Liver (tissue), 9 donors: Measurements from ENCODE around the gene DVL1. TPM values are rescaled to one million over a fixed set of nuclear protein-coding genes. Genes with fewer than 3 reads are reported as not detected.

Source experiments
- DNase-seq: peaks from one replicate; pipeline ENCODE4 v3.0.0-alpha.2; 2017; ENCODE audit warnings: low spot score
- H3K27ac ChIP-seq, 2 donors: one replicate each; pipeline ENCODE4 v1.7.0; 2013; ENCODE audit warnings: inconsistent platforms in 2 of 2, low read length in 2 of 2, control low read depth in 1 of 2, low read depth in 1 of 2, mild to moderate bottlenecking in 1 of 2
- H3K27me3 ChIP-seq, 4 donors: one replicate each; pipeline versions ENCODE4 v1.6.1 to v1.7.0; 2013; ENCODE audit warnings: low read length in 3 of 4, inconsistent platforms in 1 of 4, mild to moderate bottlenecking in 1 of 4, moderate library complexity in 1 of 4; ENCODE audit not compliant: control insufficient read depth in 4 of 4, insufficient read depth in 4 of 4
- H3K36me3 ChIP-seq, 4 donors: one replicate each; pipeline versions ENCODE4 v1.6.1 to v1.7.0; 2013; ENCODE audit warnings: low read length in 3 of 4, mild to moderate bottlenecking in 3 of 4, low read depth in 1 of 4, moderate library complexity in 1 of 4; ENCODE audit not compliant: control insufficient read depth in 4 of 4, insufficient read depth in 3 of 4
- H3K4me1 ChIP-seq, 4 donors: one replicate each; pipeline versions ENCODE4 v1.6.1 to v1.7.0; 2013; ENCODE audit warnings: low read length in 3 of 4, mild to moderate bottlenecking in 3 of 4, moderate library complexity in 1 of 4; ENCODE audit not compliant: control insufficient read depth in 4 of 4, insufficient read depth in 4 of 4
- H3K4me3 ChIP-seq, 3 donors: one replicate each; pipeline versions ENCODE4 v1.6.1 to v1.7.0; 2013; ENCODE audit warnings: low read length in 3 of 3, control low read depth in 1 of 3, low read depth in 1 of 3, mild to moderate bottlenecking in 1 of 3
- H3K9ac ChIP-seq, 2 donors: one replicate each; pipeline ENCODE4 v1.7.0; 2013; ENCODE audit warnings: low read length in 2 of 2, mild to moderate bottlenecking in 2 of 2, moderate library complexity in 2 of 2, control low read depth in 1 of 2, low read depth in 1 of 2
- H3K9me3 ChIP-seq, 4 donors: one replicate each; pipeline versions ENCODE4 v1.6.1 to v1.7.0; 2013; ENCODE audit warnings: low read length in 3 of 4; ENCODE audit not compliant: control insufficient read depth in 4 of 4
- EGR1 ChIP-seq, 2 donors: IDR thresholded peaks; 2 replicates each; pipeline ENCODE4 v1.6.1; 2016 to 2018; ENCODE audit warnings: antibody characterized with exemption in 2 of 2, low read depth in 2 of 2
- FOXA1 ChIP-seq: IDR thresholded peaks from 2 replicates; pipeline ENCODE4 v1.6.1; 2016; ENCODE audit warnings: antibody characterized with exemption
- FOXA2 ChIP-seq: IDR thresholded peaks from 2 replicates; pipeline ENCODE4 v1.6.1; 2016; ENCODE audit warnings: antibody characterized with exemption
- GABPA ChIP-seq, 2 donors: IDR thresholded peaks in 1 of 2; conservative IDR thresholded peaks in 1 of 2; 2 replicates each; pipeline ENCODE4 v1.6.1; 2016; ENCODE audit warnings: antibody characterized with exemption in 2 of 2, mild to moderate bottlenecking in 1 of 2, moderate library complexity in 1 of 2
- HNF4A ChIP-seq, 2 donors: conservative IDR thresholded peaks; 2 replicates each; pipeline ENCODE4 v1.6.1; 2016; ENCODE audit warnings: antibody characterized with exemption in 2 of 2, mild to moderate bottlenecking in 2 of 2
- HNF4G ChIP-seq: IDR thresholded peaks from 2 replicates; pipeline ENCODE4 v1.6.1; 2016; ENCODE audit warnings: antibody characterized with exemption
- JUND ChIP-seq, 2 donors: IDR thresholded peaks; 2 replicates each; pipeline ENCODE4 v1.6.1; 2016; ENCODE audit warnings: antibody characterized with exemption in 2 of 2
- NR2F2 ChIP-seq: IDR thresholded peaks from 2 replicates; pipeline ENCODE4 v1.6.1; 2016; ENCODE audit warnings: antibody characterized with exemption
- RAD21 ChIP-seq, 2 donors: IDR thresholded peaks; 2 replicates each; pipeline ENCODE4 v1.6.1; 2016; ENCODE audit warnings: antibody characterized with exemption in 2 of 2, mild to moderate bottlenecking in 2 of 2
- RXRA ChIP-seq, 2 donors: IDR thresholded peaks; 2 replicates each; pipeline ENCODE4 v1.6.1; 2017 to 2018; ENCODE audit warnings: antibody characterized with exemption in 2 of 2, mild to moderate bottlenecking in 1 of 2
- SP1 ChIP-seq: IDR thresholded peaks from 2 replicates; pipeline ENCODE4 v1.6.1; 2018; ENCODE audit warnings: antibody characterized with exemption, mild to moderate bottlenecking
- TAF1 ChIP-seq: conservative IDR thresholded peaks from 2 replicates; pipeline ENCODE4 v1.6.1; 2016; ENCODE audit warnings: antibody characterized with exemption, mild to moderate bottlenecking
- YY1 ChIP-seq: IDR thresholded peaks from 2 replicates; pipeline ENCODE4 v1.6.1; 2016; ENCODE audit warnings: antibody characterized with exemption, mild to moderate bottlenecking
- WGBS: extraction: QIAGEN DNeasy Blood & Tissue Kit; methylation state at CpG from one replicate; pipeline ENCODE4 v1.1.7; 2013; 5-methylcytosine and 5-hydroxymethylcytosine counted together
- polyA plus RNA-seq, 2 donors: library from polyadenylated mRNA; stranded (reverse) in 1 of 2; unstranded in 1 of 2; fragments of 200-250 nt in 1 of 2; fragments of >200 nt in 1 of 2; fragmentation: Nextera tagmentation in 1 of 2; extraction: Ambion mirVana in 1 of 2; gene quantifications; one replicate each; pipeline versions ENCODE4 v1.2.1 to v1.2.3, GENCODE V29; 2013 to 2015
- total RNA-seq, 2 donors: library from RNA; depleted of rRNA; stranded (reverse); fragments of >200 nt; gene quantifications; one replicate each; pipeline ENCODE4 v1.2.3, GENCODE V29; 2014
- TF ChIP-seq, protein P1 (sequence below): IDR thresholded peaks from 2 replicates; pipeline ENCODE4 v1.6.1; 2016; ENCODE audit warnings: antibody characterized with exemption, mild to moderate bottlenecking
- TF ChIP-seq, protein P2 (sequence below): IDR thresholded peaks from 2 replicates; pipeline ENCODE4 v1.6.1; 2016; ENCODE audit warnings: antibody characterized with exemption
- TF ChIP-seq, protein P3 (sequence below): IDR thresholded peaks from 2 replicates; pipeline ENCODE4 v1.6.1; 2016; ENCODE audit warnings: antibody characterized with exemption
- TF ChIP-seq, protein P4 (sequence below): fragments of 150-350 bp; IDR thresholded peaks from 2 replicates; pipeline ENCODE4 v1.5.1; 2017; ENCODE audit warnings: improper control_type of control experiment, low read depth, low read length; ENCODE audit not compliant: missing input control
- TF ChIP-seq, protein P5 (sequence below): IDR thresholded peaks from 2 replicates; pipeline ENCODE4 v1.6.1; 2016; ENCODE audit warnings: antibody characterized with exemption
- donor health status: healthy.
- donor health status: healthy.
- donor health status: healthy.
- donor health status: healthy.
- donor health status: healthy.

The DVL1 gene
- total and polyA plus RNA-seq, 4 donors, result 5.7 to 41.2 (median 24.8) TPM

DNA sequence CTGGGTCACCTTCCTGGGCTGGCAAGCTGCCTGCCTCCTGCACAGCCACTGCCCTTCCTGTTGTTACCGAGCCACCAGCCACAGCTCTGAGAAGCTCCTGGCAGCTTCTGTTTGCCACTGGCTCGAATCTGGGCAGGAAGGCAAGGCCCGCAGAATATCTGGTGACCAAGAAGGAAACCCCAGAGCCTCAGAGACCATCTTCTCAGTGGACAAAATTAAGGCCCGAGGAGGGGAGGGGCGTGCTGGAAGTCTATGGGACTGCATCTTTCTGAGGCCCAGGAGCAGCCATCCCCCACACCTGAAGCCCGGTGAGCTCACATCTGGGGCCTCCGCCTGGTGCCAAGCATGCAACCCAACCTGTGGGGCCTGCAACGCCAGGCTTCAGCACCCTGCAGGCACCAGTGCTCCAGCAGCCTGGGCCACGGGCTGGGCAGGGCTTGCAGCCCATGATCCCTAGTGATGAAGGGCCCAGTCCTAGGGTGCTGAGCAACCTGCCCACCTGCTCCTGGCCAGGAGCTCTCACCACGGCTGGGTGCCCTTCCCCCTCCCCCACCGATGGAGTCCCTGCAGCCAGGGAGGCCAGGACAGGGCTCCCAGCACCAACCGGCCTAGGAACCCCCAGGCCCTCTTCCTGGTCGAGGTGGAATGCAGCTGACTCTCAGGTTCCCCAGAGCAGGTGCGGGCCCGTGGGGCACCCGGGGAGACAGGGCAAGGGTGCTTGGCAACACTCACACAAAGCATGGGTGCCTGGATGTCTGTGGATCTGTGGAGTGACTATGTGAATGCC is 23.7 kb downstream of the DVL1 start:
- peaks cover 7 to 39% (median 26%) of the 10 kb centered on the region in 4 donors for H3K4me1 ChIP-seq
- peak overlapping the region; percentile 4 to 83 for H3K9ac ChIP-seq
- peak overlapping the region; percentile 78 to 85 (median 79) for H3K4me3 ChIP-seq
- peaks cover 0 to 11% (median 6%) of the 10 kb centered on the region in 4 donors for H3K36me3 ChIP-seq
- 20% methylated on average over 16 of the region's 16 CpGs for WGBS
- no peaks in the 10 kb centered on the region for H3K9me3 ChIP-seq
- TF ChIP-seq SP1, result peak; percentile 36
- no peak for TF ChIP-seq FOXA2
- TF ChIP-seq GABPA (IDR thresholded peaks at IDR 0.05 in 1 of 2, conservative IDR thresholded peaks at IDR 0.05 in 1 of 2), result peak in 1 of 2 donors; percentile 53
- H3K27me3 ChIP-seq, result no peaks in the 10 kb centered on the region
- H3K27ac ChIP-seq, result peak overlapping the region; percentile 75 to 84
- no peak for DNase-seq

DNA sequence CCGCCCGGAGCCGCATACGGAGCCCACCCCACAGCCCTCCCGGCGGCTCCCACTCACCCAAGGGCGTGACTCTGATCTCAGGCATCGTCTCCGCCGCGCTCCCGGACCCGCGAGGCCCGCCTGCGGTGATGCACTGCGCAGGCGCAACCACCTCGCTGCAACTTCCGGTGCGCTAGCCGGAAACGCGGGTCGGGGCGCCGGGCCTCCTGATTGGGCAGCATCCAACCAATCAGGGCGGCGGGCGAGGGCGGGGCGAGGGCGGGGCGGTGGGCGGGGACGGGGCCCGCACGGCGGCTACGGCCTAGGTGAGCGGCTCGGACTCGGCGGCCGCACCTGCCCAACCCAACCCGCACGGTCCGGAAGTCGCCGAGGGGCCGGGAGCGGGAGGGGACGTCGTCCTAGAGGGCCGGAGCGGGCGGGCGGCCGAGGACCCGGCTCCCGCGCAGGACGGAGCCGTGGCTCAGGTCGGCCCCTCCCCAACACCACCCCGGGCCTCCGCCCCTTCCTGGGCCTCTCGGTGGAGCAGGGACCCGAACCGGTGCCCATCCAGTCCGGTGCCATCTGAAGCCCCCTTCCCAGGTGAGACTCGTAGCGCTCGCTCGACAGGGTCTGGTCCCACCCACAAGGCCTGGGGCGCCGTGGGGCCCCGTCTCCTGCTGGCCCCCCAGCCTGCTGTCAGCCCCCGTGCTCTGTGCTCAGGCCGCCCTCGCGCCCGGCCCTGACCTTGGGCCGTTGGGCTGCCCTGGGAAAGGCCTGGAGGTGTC is 24.5 kb downstream of the DVL1 start, which contains the start of the genes CPTP and INTS11:
TSS of gene CPTP (plus strand) at position 279 of the 764 bp plus-strand sequence. CDS start 2,109 bp downstream, outside the sequence.
TSS of gene INTS11 (minus strand) at position 137 of the 764 bp plus-strand sequence. CDS start at position 85, 52 bp downstream.
- peaks cover 7 to 37% (median 26%) of the 10 kb centered on the region in 4 donors for H3K4me1 ChIP-seq
- under 1% methylated on average over 84 of the region's 84 CpGs for WGBS
- TF ChIP-seq TAF1 (no peak), HNF4G (no peak), RAD21 (IDR thresholded peaks at IDR 0.05) (no peak), FOXA2 (no peak), YY1 (no peak), EGR1 (IDR thresholded peaks at IDR 0.05; ENCODE audit: low read depth in 2 of 2) (no peak), FOXA1 (no peak), GABPA (IDR thresholded peaks at IDR 0.05 in 1 of 2, conservative IDR thresholded peaks at IDR 0.05 in 1 of 2) (peak in 1 of 2 donors; percentile 93), JUND (IDR thresholded peaks at IDR 0.05) (no peak), NR2F2 (peak; percentile 34), RXRA (IDR thresholded peaks at IDR 0.05) (peak; percentile 63 to 66), SP1 (no peak), HNF4A (conservative IDR thresholded peaks at IDR 0.05) (peak; percentile 66 to 71)
- TF ChIP-seq, protein P1, sequence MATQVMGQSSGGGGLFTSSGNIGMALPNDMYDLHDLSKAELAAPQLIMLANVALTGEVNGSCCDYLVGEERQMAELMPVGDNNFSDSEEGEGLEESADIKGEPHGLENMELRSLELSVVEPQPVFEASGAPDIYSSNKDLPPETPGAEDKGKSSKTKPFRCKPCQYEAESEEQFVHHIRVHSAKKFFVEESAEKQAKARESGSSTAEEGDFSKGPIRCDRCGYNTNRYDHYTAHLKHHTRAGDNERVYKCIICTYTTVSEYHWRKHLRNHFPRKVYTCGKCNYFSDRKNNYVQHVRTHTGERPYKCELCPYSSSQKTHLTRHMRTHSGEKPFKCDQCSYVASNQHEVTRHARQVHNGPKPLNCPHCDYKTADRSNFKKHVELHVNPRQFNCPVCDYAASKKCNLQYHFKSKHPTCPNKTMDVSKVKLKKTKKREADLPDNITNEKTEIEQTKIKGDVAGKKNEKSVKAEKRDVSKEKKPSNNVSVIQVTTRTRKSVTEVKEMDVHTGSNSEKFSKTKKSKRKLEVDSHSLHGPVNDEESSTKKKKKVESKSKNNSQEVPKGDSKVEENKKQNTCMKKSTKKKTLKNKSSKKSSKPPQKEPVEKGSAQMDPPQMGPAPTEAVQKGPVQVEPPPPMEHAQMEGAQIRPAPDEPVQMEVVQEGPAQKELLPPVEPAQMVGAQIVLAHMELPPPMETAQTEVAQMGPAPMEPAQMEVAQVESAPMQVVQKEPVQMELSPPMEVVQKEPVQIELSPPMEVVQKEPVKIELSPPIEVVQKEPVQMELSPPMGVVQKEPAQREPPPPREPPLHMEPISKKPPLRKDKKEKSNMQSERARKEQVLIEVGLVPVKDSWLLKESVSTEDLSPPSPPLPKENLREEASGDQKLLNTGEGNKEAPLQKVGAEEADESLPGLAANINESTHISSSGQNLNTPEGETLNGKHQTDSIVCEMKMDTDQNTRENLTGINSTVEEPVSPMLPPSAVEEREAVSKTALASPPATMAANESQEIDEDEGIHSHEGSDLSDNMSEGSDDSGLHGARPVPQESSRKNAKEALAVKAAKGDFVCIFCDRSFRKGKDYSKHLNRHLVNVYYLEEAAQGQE, result peak; percentile 46
- TF ChIP-seq, protein P2, sequence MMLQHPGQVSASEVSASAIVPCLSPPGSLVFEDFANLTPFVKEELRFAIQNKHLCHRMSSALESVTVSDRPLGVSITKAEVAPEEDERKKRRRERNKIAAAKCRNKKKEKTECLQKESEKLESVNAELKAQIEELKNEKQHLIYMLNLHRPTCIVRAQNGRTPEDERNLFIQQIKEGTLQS, result no peak
- TF ChIP-seq, protein P3, sequence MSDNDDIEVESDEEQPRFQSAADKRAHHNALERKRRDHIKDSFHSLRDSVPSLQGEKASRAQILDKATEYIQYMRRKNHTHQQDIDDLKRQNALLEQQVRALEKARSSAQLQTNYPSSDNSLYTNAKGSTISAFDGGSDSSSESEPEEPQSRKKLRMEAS, result no peak
- TF ChIP-seq, protein P4, sequence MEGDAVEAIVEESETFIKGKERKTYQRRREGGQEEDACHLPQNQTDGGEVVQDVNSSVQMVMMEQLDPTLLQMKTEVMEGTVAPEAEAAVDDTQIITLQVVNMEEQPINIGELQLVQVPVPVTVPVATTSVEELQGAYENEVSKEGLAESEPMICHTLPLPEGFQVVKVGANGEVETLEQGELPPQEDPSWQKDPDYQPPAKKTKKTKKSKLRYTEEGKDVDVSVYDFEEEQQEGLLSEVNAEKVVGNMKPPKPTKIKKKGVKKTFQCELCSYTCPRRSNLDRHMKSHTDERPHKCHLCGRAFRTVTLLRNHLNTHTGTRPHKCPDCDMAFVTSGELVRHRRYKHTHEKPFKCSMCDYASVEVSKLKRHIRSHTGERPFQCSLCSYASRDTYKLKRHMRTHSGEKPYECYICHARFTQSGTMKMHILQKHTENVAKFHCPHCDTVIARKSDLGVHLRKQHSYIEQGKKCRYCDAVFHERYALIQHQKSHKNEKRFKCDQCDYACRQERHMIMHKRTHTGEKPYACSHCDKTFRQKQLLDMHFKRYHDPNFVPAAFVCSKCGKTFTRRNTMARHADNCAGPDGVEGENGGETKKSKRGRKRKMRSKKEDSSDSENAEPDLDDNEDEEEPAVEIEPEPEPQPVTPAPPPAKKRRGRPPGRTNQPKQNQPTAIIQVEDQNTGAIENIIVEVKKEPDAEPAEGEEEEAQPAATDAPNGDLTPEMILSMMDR, result no peak
- TF ChIP-seq, protein P5, sequence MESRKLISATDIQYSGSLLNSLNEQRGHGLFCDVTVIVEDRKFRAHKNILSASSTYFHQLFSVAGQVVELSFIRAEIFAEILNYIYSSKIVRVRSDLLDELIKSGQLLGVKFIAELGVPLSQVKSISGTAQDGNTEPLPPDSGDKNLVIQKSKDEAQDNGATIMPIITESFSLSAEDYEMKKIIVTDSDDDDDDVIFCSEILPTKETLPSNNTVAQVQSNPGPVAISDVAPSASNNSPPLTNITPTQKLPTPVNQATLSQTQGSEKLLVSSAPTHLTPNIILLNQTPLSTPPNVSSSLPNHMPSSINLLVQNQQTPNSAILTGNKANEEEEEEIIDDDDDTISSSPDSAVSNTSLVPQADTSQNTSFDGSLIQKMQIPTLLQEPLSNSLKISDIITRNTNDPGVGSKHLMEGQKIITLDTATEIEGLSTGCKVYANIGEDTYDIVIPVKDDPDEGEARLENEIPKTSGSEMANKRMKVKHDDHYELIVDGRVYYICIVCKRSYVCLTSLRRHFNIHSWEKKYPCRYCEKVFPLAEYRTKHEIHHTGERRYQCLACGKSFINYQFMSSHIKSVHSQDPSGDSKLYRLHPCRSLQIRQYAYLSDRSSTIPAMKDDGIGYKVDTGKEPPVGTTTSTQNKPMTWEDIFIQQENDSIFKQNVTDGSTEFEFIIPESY, result no peak

More for the DNA sequence above, 24.5 kb downstream of the DVL1 start, which contains the start of the genes CPTP and INTS11:
- Histone ChIP-seq H3K9ac (peak within 1 kb of the TSS; percentile 4 to 83), H3K9me3 (no peaks in the 10 kb centered on the region), H3K27ac (peak within 1 kb of the TSS; percentile 75 to 84), H3K4me3 (peak within 1 kb of the TSS; percentile 79 to 89 (median 81)), H3K27me3 (no peaks in the 10 kb centered on the region), H3K36me3 (peaks cover 2 to 11% (median 7%) of the 10 kb centered on the region in 4 donors)
- peak; percentile 97 for DNase-seq
